Stimulated activated CD4-positive, alpha-beta T cell treated with anti-CD3 and anti-CD28 coated beads, Interleukin-2, amount 100 ng/mL, for 24 hours (primary cell): ENCODE results near the gene PDF.
"Not testable (repeated sequence)": the region's sequence is repeated elsewhere in the genome, so short reads cannot be mapped to it uniquely, and the experiment has no call there.

ENCODE experiments used
- DNase-seq, 2 donors: peaks; one replicate each; pipeline ENCODE4 v3.0.0-alpha.2; 2020

PDF gene, protein sequence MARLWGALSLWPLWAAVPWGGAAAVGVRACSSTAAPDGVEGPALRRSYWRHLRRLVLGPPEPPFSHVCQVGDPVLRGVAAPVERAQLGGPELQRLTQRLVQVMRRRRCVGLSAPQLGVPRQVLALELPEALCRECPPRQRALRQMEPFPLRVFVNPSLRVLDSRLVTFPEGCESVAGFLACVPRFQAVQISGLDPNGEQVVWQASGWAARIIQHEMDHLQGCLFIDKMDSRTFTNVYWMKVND

GRCh38 chr16:69330286-69331109 lies at the start of gene PDF:
TSS of gene PDF (minus strand) at chr16:69330588. CDS start at chr16:69330570, 18 bp downstream.
- DNase-seq, result peak; percentile 87 to 89

GRCh38 chr16:69378760-69379159 lies 48.4 kb upstream of the PDF start:
- no peak for DNase-seq

GRCh38 chr16:69378036-69378435 lies 47.6 kb upstream of the PDF start:
- no peak for DNase-seq

DNA sequence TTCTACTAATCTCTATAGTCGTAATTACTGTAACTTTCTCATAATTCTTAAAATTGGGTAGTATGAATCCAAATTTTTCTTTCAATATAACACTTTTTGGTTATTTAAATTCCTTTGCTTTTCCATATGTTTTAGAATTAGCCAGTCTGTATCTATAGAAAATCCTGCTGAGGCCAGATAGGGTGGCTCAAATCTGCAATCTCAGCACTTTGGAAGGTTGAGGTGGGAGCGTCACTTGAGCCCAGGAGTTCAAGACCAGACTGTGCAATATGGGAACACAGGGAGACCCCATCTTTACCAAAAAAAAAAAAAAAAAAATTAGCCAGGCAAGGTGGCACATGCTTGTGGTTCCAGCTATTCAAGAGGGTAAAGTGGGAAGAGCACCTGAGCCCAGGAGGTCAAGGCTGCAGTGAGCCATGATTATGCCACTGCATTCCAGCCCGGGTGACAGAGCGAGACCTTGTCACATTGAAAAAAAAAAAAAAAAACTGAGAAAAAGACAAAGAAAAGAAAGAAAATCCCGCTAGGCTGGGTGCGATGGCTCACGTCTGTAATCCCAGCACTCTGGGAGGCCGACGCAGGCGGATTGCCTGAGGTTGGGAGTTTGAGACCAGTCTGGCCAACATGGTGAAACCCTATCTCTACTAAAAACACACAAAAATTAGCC lies 46.1 kb upstream of the PDF start:
- no peak for DNase-seq

DNA sequence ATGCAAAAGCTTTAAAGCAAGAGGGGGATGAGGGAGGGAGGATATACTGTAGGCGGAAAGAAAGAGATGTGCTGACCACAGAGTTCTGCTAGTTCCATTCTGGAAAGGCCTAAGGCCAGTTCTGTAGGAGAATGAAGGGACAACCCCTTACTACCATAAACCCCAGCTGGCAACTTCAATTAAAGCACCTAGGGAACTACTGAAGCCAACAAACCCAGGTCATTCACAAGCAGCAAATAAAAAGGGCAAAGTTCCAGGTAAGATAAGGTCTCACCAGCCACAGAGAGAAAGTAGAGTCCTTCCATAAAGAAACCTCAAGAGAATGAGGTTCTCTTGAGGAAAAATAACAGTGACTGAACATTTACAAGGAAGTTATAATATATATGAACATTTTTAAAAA lies 42.6 kb upstream of the PDF start:
- no peak for DNase-seq

- DNase-seq, result no peak
Measured at GRCh38 chr16:69371564-69371963, 41.2 kb upstream of the PDF start.

GRCh38 chr16:69368866-69369265 lies 38.5 kb upstream of the PDF start:
- no peak for DNase-seq

- no peak for DNase-seq
Measured at GRCh38 chr16:69367980-69368379, 37.6 kb upstream of the PDF start.

DNA sequence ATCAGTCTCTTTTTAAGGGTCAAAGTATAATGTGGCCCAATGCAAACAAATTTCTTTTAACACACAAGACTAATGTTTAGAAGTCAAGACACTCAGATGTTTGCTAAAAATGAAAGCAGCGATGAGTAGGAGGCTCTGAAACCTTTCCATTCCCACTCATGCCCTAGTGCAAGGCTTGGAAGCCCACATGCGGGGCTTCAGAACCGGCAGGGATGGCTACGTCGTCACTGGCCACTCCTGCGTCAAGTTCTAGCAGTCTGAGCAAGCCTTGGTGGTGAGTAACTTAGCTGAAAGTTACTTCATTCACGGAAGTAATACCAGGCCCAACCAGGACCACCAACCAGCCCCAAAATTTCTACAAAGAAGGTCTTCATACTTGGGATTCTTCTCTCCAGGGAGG lies 36.0 kb upstream of the PDF start:
- peak in 1 of 2 donors; percentile 35 for DNase-seq

DNA sequence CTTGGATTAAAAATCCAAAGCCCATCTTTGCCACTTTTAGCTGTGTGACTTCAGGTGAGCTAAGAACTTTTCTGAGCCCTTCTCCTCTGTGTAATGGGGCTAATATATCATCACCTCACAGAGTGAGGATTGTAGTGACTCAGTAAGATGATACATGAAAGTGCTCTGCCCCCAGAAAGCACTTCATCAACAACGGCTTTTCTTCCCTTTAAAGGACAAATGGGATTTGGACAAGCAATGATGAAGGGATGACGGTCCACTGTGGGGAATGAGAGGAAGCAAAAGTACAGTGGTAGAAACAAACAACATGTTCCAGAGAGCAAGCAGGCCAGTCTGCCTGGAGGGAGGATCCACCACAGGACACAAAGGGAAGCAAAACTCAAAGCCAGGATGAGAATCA lies 35.5 kb upstream of the PDF start:
- no peak for DNase-seq

DNA sequence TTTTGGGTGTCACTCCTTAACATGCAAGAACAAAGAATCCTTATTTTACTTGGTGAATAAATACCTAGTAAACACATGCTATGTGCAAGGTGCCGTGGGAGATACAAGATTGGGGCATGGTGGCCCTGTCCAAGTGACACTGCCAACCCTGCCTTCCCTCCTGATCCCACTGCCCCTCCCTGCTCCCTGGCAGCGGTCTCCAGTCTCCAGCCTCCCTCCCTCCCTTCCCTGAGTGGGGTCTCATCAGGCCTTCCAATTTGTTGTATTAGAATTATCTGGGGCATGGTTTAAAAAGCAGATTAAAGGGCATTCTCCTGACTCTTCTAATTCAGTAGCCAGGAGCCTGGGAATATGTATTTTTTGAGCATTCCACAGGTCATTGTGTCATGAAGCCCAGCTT lies 33.7 kb upstream of the PDF start:
- no peak for DNase-seq

GRCh38 chr16:69363281-69363717 lies 32.9 kb upstream of the PDF start:
- DNase-seq, result no peak

- DNase-seq, result not testable (repeated sequence)
Measured at GRCh38 chr16:69360070-69360469, 29.7 kb upstream of the PDF start.

DNA sequence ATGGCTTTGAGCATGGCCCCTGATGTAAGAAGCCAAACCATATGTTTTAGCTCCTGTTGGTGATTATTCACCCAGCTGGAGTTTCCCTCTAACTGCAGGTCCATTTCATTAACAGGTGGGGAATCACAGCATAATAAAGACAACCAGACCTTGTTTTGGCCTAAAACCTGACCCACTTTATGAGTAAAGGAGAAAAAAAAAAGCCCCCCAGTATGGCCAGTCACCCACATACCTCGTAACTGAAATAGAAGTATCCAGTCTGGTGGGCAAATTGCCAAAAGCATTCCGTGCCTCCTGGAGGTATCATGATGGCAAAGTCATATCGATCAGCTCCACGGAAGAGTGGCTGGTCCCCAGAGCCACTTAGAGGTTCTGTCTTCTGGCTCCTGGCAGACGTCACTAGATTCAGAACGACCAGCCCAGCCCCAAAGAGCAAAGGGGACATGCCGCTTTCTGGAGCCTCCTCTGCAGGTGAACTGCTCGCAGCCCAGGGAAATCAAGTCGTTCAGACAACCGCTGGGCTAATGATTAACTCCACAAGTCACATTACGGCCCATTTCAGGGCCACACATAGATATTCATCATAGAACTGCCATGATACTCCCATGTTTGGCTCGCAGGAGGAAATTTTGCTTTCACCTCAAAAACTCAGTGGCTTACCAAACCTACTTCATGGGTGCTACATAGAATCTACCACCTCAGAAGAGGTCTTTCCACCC lies 21.1 kb upstream of the PDF start, which contains the start of gene TMED6:
Gene TMED6 (minus strand): TSS at position 478 of the 719 bp plus-strand sequence. CDS start 33 bp downstream, at position 445.
- no peak for DNase-seq

DNA sequence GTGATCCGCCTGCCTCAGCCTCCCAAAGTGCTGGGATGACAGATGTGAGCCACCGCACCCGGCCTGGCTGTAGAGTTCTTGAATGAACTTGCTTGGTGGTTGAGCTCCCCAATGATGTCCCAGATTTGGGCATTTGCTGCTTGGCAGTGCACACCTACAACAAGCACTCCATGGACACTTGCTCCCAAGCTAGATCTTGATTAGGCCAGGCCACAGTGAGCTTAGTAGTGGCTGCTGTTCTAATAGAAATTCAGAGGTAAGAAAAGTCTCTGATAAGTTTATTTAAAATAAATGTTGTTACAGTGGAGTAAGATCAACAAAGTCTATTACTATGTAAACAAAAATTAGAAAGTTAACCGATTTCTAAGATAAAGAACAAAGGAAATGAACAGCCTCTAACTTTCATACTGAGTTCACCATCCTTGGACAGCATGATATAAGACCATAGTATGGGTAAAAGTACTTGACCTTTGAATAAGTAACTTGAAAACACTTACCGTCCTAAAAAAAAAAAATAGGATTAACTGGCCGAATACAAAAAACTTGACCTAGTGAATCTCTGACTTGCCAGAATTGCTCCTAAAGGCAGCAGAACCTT lies 20.2 kb upstream of the PDF start:
- no peak for DNase-seq

DNA sequence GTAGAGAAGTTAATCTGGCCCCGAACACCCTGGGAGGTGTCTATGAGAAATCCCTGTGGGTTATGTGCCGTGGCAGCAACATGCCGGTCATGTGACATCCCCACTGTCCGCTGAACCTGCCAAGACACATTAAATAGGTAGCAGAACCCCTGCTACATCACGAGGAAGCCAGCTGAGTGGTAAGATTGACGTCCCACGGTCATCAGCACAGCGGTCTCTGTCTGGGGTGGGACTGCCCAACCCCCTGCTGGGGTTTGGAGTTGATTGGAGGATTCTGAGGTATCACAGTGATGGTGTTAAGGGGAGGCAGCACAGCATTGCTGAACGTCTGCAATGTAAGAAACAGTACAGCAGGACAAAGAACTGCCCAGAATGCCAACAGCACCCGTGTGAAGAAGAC lies 19.1 kb upstream of the PDF start:
- no peak for DNase-seq

- DNase-seq, result no peak
Measured at GRCh38 chr16:69348222-69348621, 17.8 kb upstream of the PDF start.

GRCh38 chr16:69346683-69347082 lies 16.3 kb upstream of the PDF start:
- no peak for DNase-seq

GRCh38 chr16:69345923-69346322 lies 15.5 kb upstream of the PDF start:
- DNase-seq, result no peak

- DNase-seq, result no peak
Measured at GRCh38 chr16:69344171-69344570, 13.8 kb upstream of the PDF start.

DNA sequence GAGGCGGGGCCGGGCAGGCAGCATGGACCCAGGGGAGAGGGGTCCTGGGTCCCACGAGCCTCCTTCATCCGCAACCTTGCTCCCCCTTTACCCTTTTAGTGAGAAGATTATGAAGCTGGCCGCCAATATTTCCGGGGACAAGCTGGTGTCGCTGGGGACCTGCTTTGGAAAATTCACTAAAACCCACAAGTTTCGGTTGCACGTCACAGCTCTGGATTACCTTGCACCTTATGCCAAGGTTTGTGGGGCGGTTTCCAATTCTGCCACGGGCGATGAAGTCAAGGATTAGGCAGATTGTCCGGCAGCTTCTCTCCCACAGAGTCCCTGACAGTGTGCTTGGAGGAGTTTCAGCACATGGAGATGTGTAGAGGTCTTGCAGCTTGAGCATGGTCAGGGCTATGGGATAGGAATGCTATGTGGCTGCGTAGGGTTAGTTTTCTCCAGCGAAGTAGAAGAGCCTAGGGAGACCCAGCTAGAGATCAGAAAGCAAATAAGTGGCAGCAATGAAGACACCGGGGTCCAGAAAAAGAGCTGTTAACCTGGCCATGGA lies 9.8 kb upstream of the PDF start:
- DNase-seq, result peak in 1 of 2 donors; percentile 48
